ENCODE data around the gene SYT9.
A peak's percentile ranks its signal among the peaks of the same experiment; 100 is the strongest.

Gene SYT9

GRCh38 chr11:7427733-7428132 lies 176.0 kb downstream of the SYT9 start:
- DNase-seq (ENCODE audit: low spot score), result no peak

- no peak for DNase-seq (ENCODE audit: low spot score)
These were observed 176.5 kb downstream of the SYT9 start for GRCh38 chr11:7428196-7428595.

- no peak for DNase-seq (ENCODE audit: low spot score)
These were observed 178.8 kb downstream of the SYT9 start for GRCh38 chr11:7430496-7430895.

GRCh38 chr11:7435176-7435575 lies 183.5 kb downstream of the SYT9 start:
- DNase-seq (ENCODE audit: low spot score), result no peak

- DNase-seq (ENCODE audit: low spot score), result no peak
These were observed 184.4 kb downstream of the SYT9 start for GRCh38 chr11:7436146-7436545.

- peak; percentile 23 for DNase-seq (ENCODE audit: low spot score)
These were observed 185.0 kb downstream of the SYT9 start for GRCh38 chr11:7436657-7437056.

GRCh38 chr11:7437696-7438095 lies 186.0 kb downstream of the SYT9 start:
- no peak for DNase-seq (ENCODE audit: low spot score)

GRCh38 chr11:7439746-7440320 lies 188.1 kb downstream of the SYT9 start:
- DNase-seq (ENCODE audit: low spot score), result no peak

GRCh38 chr11:7442588-7443215 lies 191.0 kb downstream of the SYT9 start:
- DNase-seq (ENCODE audit: low spot score), result peak; percentile 64

- DNase-seq (ENCODE audit: low spot score), result no peak
These were observed 192.6 kb downstream of the SYT9 start for GRCh38 chr11:7444091-7444981.

- DNase-seq (ENCODE audit: low spot score), result no peak
These were observed 193.9 kb downstream of the SYT9 start for GRCh38 chr11:7445564-7445963.

- no peak for DNase-seq (ENCODE audit: low spot score)
These were observed 196.5 kb downstream of the SYT9 start for GRCh38 chr11:7448201-7448600.

GRCh38 chr11:7449211-7449840 lies 197.6 kb downstream of the SYT9 start:
- DNase-seq (ENCODE audit: low spot score), result no peak

GRCh38 chr11:7449841-7450214 lies 198.1 kb downstream of the SYT9 start:
- no peak for DNase-seq (ENCODE audit: low spot score)

GRCh38 chr11:7450836-7451235 lies 199.1 kb downstream of the SYT9 start:
- no peak for DNase-seq (ENCODE audit: low spot score)

- no peak for DNase-seq (ENCODE audit: low spot score)
These were observed 199.8 kb downstream of the SYT9 start for GRCh38 chr11:7451520-7451919.

GRCh38 chr11:7451952-7452494 lies 200.3 kb downstream of the SYT9 start:
- DNase-seq (ENCODE audit: low spot score), result no peak

- DNase-seq (ENCODE audit: low spot score), result no peak
These were observed 203.2 kb downstream of the SYT9 start for GRCh38 chr11:7454854-7455253.

GRCh38 chr11:7457211-7457610 lies 205.5 kb downstream of the SYT9 start:
- no peak for DNase-seq (ENCODE audit: low spot score)

- no peak for DNase-seq (ENCODE audit: low spot score)
These were observed 211.0 kb downstream of the SYT9 start for GRCh38 chr11:7462706-7463105.

- DNase-seq (ENCODE audit: low spot score), result no peak
These were observed 215.9 kb downstream of the SYT9 start for GRCh38 chr11:7467652-7468051.

- no peak for DNase-seq (ENCODE audit: low spot score)
These were observed 217.7 kb downstream of the SYT9 start for GRCh38 chr11:7469351-7469865.
